ENCODE data around the gene ATXN7.
A peak's percentile ranks its signal among the peaks of the same experiment; 100 is the strongest.

The ATXN7 gene

GRCh38 chr3:63900010-63900409 is 36.3 kb downstream of the ATXN7 start:
- in situ Hi-C loops (cut with HindIII; ENCODE audit: low pct_unique_long_range_greater_than_20kb, low sequenced_read_pairs), result no loop called here
- no peak for TF ChIP-seq JUND (IDR thresholded peaks at IDR 0.05; ENCODE audit: low read depth)
- no peak for DNase-seq (ENCODE audit: low read depth in 1 of 2, low spot score in 1 of 2)

GRCh38 chr3:63900459-63900858 is 36.8 kb downstream of the ATXN7 start:
- in situ Hi-C loops (cut with HindIII; ENCODE audit: low pct_unique_long_range_greater_than_20kb, low sequenced_read_pairs), result no loop called here
- TF ChIP-seq JUND (IDR thresholded peaks at IDR 0.05; ENCODE audit: low read depth), result no peak
- DNase-seq (ENCODE audit: low read depth in 1 of 2, low spot score in 1 of 2), result no peak

- no peak for DNase-seq (ENCODE audit: low read depth in 1 of 2, low spot score in 1 of 2)
- in situ Hi-C loops (cut with HindIII; ENCODE audit: low pct_unique_long_range_greater_than_20kb, low sequenced_read_pairs), result no loop called here
- TF ChIP-seq JUND (IDR thresholded peaks at IDR 0.05; ENCODE audit: low read depth), result no peak
Measured at GRCh38 chr3:63905731-63906620, 42.3 kb downstream of the ATXN7 start.

- TF ChIP-seq JUND (IDR thresholded peaks at IDR 0.05; ENCODE audit: low read depth), result no peak
Measured at GRCh38 chr3:63908081-63908736, 44.5 kb downstream of the ATXN7 start.

GRCh38 chr3:63908776-63909175 is 45.1 kb downstream of the ATXN7 start:
- DNase-seq (ENCODE audit: low read depth in 1 of 2, low spot score in 1 of 2), result no peak
- no peak for TF ChIP-seq JUND (IDR thresholded peaks at IDR 0.05; ENCODE audit: low read depth)
- in situ Hi-C loops (cut with HindIII; ENCODE audit: low pct_unique_long_range_greater_than_20kb, low sequenced_read_pairs), result no loop called here

More at GRCh38 chr3:63908081-63908736, 44.5 kb downstream of the ATXN7 start:
- peak; percentile 21 to 26 for DNase-seq (ENCODE audit: low read depth in 1 of 2, low spot score in 1 of 2)
- in situ Hi-C loops (cut with HindIII; ENCODE audit: low pct_unique_long_range_greater_than_20kb, low sequenced_read_pairs), result no loop called here

GRCh38 chr3:63909431-63909830 is 45.8 kb downstream of the ATXN7 start:
- no peak for DNase-seq (ENCODE audit: low read depth in 1 of 2, low spot score in 1 of 2)
- in situ Hi-C loops (cut with HindIII; ENCODE audit: low pct_unique_long_range_greater_than_20kb, low sequenced_read_pairs), result no loop called here
- TF ChIP-seq JUND (IDR thresholded peaks at IDR 0.05; ENCODE audit: low read depth), result no peak

- no peak for TF ChIP-seq JUND (IDR thresholded peaks at IDR 0.05; ENCODE audit: low read depth)
- DNase-seq (ENCODE audit: low read depth in 1 of 2, low spot score in 1 of 2), result no peak
- in situ Hi-C loops (cut with HindIII; ENCODE audit: low pct_unique_long_range_greater_than_20kb, low sequenced_read_pairs), result no loop called here
Measured at GRCh38 chr3:63910001-63910400, 46.3 kb downstream of the ATXN7 start.

- no peak for DNase-seq (ENCODE audit: low read depth in 1 of 2, low spot score in 1 of 2)
- in situ Hi-C loops (cut with HindIII; ENCODE audit: low pct_unique_long_range_greater_than_20kb, low sequenced_read_pairs), result no loop called here
- no peak for TF ChIP-seq JUND (IDR thresholded peaks at IDR 0.05; ENCODE audit: low read depth)
Measured at GRCh38 chr3:63910891-63911290, 47.2 kb downstream of the ATXN7 start.

- in situ Hi-C loops (cut with HindIII; ENCODE audit: low pct_unique_long_range_greater_than_20kb, low sequenced_read_pairs), result no loop called here
- no peak for TF ChIP-seq JUND (IDR thresholded peaks at IDR 0.05; ENCODE audit: low read depth)
- DNase-seq (ENCODE audit: low read depth in 1 of 2, low spot score in 1 of 2), result no peak
Measured at GRCh38 chr3:63911509-63911872, 47.8 kb downstream of the ATXN7 start.

- no peak for TF ChIP-seq JUND (IDR thresholded peaks at IDR 0.05; ENCODE audit: low read depth)
- in situ Hi-C loops (cut with HindIII; ENCODE audit: low pct_unique_long_range_greater_than_20kb, low sequenced_read_pairs), result no loop called here
- DNase-seq (ENCODE audit: low read depth in 1 of 2, low spot score in 1 of 2), result peak; percentile 85 to 88
Measured at GRCh38 chr3:63911873-63912767, 48.5 kb downstream of the ATXN7 start, which contains the start of gene SCAANT1. Gene SCAANT1 (minus strand): TSS chr3:63912383.

GRCh38 chr3:63912768-63913588 is 49.3 kb downstream of the ATXN7 start:
- peak; percentile 51 to 54 for DNase-seq (ENCODE audit: low read depth in 1 of 2, low spot score in 1 of 2)
- in situ Hi-C loops (cut with HindIII; ENCODE audit: low pct_unique_long_range_greater_than_20kb, low sequenced_read_pairs), result no loop called here
- no peak for TF ChIP-seq JUND (IDR thresholded peaks at IDR 0.05; ENCODE audit: low read depth)

- DNase-seq (ENCODE audit: low read depth in 1 of 2, low spot score in 1 of 2), result peak; percentile 33 to 75
- in situ Hi-C loops (cut with HindIII; ENCODE audit: low pct_unique_long_range_greater_than_20kb, low sequenced_read_pairs), result no loop called here
- no peak for TF ChIP-seq JUND (IDR thresholded peaks at IDR 0.05; ENCODE audit: low read depth)
Measured at GRCh38 chr3:63914312-63914711, 50.6 kb downstream of the ATXN7 start.
